B cell (primary cell): ENCODE measurements around the gene TLR3.

ENCODE experiments used
- CTCF ChIP-seq: fragments of 200-600 bp; IDR thresholded peaks from one replicate; pipeline ENCODE4 v1.8.0; 2022; ENCODE audit warnings: antibody characterized with exemption, mild to moderate bottlenecking
- EZH2 ChIP-seq: IDR thresholded peaks from 2 replicates; pipeline ENCODE4 v1.6.1; 2012; ENCODE audit warnings: borderline replicate concordance, low read depth, mild to moderate bottlenecking, moderate library complexity, low read length; ENCODE audit not compliant: insufficient read depth, poor library complexity, severe bottlenecking

- no peak for TF ChIP-seq CTCF
- TF ChIP-seq EZH2: no peak
Measured at GRCh38 chr4:186121057-186121456, 52.1 kb downstream of the TLR3 start.
